K562 (cell line): Measurements from ENCODE around the gene CDC42EP1. TPM values are rescaled to one million over a fixed set of nuclear protein-coding genes. Genes with fewer than 3 reads are reported as not detected.

Experiments used
- BACH1 ChIP-seq: fragments of 200-800 bp; sonication (Bioruptor generic); IDR thresholded peaks from 2 replicates; pipeline ENCODE4 v1.6.1; 2016; ENCODE audit warnings: missing genetic modification characterization, missing compliant biosample characterization
- C11orf30 ChIP-seq: fragments of 450-650 bp; IDR thresholded peaks from 2 replicates; pipeline ENCODE4 v1.6.1; 2016; ENCODE audit warnings: low read depth, mild to moderate bottlenecking
- CTBP1 ChIP-seq: fragments of 450-650 bp; IDR thresholded peaks from 2 replicates; pipeline ENCODE4 v1.6.1; 2016; ENCODE audit warnings: borderline replicate concordance
- CTCFL ChIP-seq: IDR thresholded peaks from 2 replicates; pipeline ENCODE4 v1.6.1; 2011; ENCODE audit warnings: borderline replicate concordance, low read depth, mild to moderate bottlenecking, moderate library complexity, low read length; ENCODE audit not compliant: insufficient read depth, poor library complexity, severe bottlenecking
- ELF1 ChIP-seq: fragments of 200-800 bp; sonication (Bioruptor generic); IDR thresholded peaks from 2 replicates; pipeline ENCODE4 v1.6.1; 2016; ENCODE audit warnings: missing genetic modification characterization, missing compliant biosample characterization
- FOXK1 ChIP-seq: sonication (generic); formaldehyde crosslinking; IDR thresholded peaks from 2 replicates; pipeline ENCODE4 v1.8.0; 2022; ENCODE audit warnings: missing genetic modification reagents, mild to moderate bottlenecking, borderline replicate concordance
- HCFC1 ChIP-seq: IDR thresholded peaks from 2 replicates; pipeline ENCODE4 v1.6.1; 2012; ENCODE audit warnings: low read depth, low read length, improper control_type of control experiment
- JUN ChIP-seq, 2 experiments: sonication (generic) in 1 of 2; formaldehyde crosslinking in 1 of 2; IDR thresholded peaks; 2 replicates each; pipeline versions ENCODE4 v1.6.1 to v1.8.0; 2012 to 2022; ENCODE audit warnings: borderline replicate concordance in 2 of 2, mild to moderate bottlenecking in 2 of 2, improper control_type of control experiment in 1 of 2, low read depth in 1 of 2, low read length in 1 of 2, missing genetic modification reagents in 1 of 2
- KDM5B ChIP-seq: fragments of 200-600 bp; sonication (generic); IDR thresholded peaks from 2 replicates; pipeline ENCODE4 v1.6.1; 2012; ENCODE audit warnings: low read depth, mild to moderate bottlenecking, moderate library complexity, low read length, control low read depth, inconsistent platforms; ENCODE audit not compliant: insufficient replicate concordance
- MCM7 ChIP-seq, 2 experiments: fragments of 450-650 bp; IDR thresholded peaks; 2 replicates each; pipeline ENCODE4 v1.6.1; 2016 to 2018
- NFIC ChIP-seq: fragments of 450-650 bp; IDR thresholded peaks from 2 replicates; pipeline ENCODE4 v1.6.1; 2017; ENCODE audit warnings: mild to moderate bottlenecking, inconsistent platforms
- NRF1 ChIP-seq, 2 experiments: fragments of 450-650 bp; IDR thresholded peaks in 1 of 2; conservative IDR thresholded peaks in 1 of 2; 2 replicates each; pipeline ENCODE4 v1.6.1; 2014; ENCODE audit warnings: mild to moderate bottlenecking in 2 of 2
- PRPF4 ChIP-seq: fragments of 200-400 bp; formaldehyde crosslinking; IDR thresholded peaks from one replicate; pipeline ENCODE4 v1.6.1; 2017; ENCODE audit warnings: low read length, low read depth, mild to moderate bottlenecking; ENCODE audit not compliant: insufficient read depth, poor library complexity, severe bottlenecking
- SAFB2 ChIP-seq: fragments of 200-400 bp; formaldehyde crosslinking; IDR thresholded peaks from 2 replicates; pipeline ENCODE4 v1.6.1; 2018; ENCODE audit warnings: borderline replicate concordance, low read length, low read depth, moderate library complexity; ENCODE audit not compliant: severe bottlenecking
- SREBF1 ChIP-seq: fragments of 150-350 bp; IDR thresholded peaks from 2 replicates; pipeline ENCODE4 v1.6.1; 2014; ENCODE audit warnings: antibody characterized with exemption, low read depth, low read length, borderline replicate concordance
- SUPT5H ChIP-seq: fragments of 450-650 bp; IDR thresholded peaks from 2 replicates; pipeline ENCODE4 v1.6.1; 2016
- TAL1 ChIP-seq: fragments of 450-650 bp; IDR thresholded peaks from 2 replicates; pipeline ENCODE4 v1.6.1; 2016; ENCODE audit warnings: mild to moderate bottlenecking
- ZBED1 ChIP-seq: IDR thresholded peaks from 2 replicates; pipeline ENCODE4 v1.6.1; 2014
- ZBTB12 ChIP-seq: fragments of 250-450 bp; sonication (Bioruptor Pico); IDR thresholded peaks from 2 replicates; pipeline ENCODE4 v1.4.0; 2020
- ZNF134 ChIP-seq: fragments of 250-450 bp; sonication (Bioruptor Pico); conservative IDR thresholded peaks from 2 replicates; pipeline ENCODE4 v1.4.0; 2020
- ZNF347 ChIP-seq: fragments of 450-650 bp; formaldehyde crosslinking; IDR thresholded peaks from 2 replicates; pipeline ENCODE4 v1.4.0; 2020; ENCODE audit warnings: low read depth, mild to moderate bottlenecking, moderate library complexity
- ZNF445 ChIP-seq: fragments of 250-450 bp; sonication (Bioruptor Pico); IDR thresholded peaks from 2 replicates; pipeline ENCODE4 v1.4.0; 2020; ENCODE audit warnings: low read depth, mild to moderate bottlenecking, moderate library complexity
- ZNF511 ChIP-seq: sonication (generic); formaldehyde crosslinking; IDR thresholded peaks from 2 replicates; pipeline ENCODE4 v1.8.0; 2022; ENCODE audit warnings: mild to moderate bottlenecking, missing genetic modification reagents
- polyA plus RNA-seq, 8 experiments: library from polyadenylated mRNA; depleted of rRNA in 4 of 8; stranded (reverse) in 5 of 8; unstranded in 3 of 8; fragments of >200 nt; fragmentation: Nextera tagmentation in 2 of 8; fragmentation: Illumina TruSeq in 1 of 8; extraction: Ambion mirVana in 2 of 8; extraction: Trizol in 1 of 8; gene quantifications; 2 replicates each; pipeline versions ENCODE4 v1.2.1 to v1.2.3, GENCODE V29; 2011 to 2014; ENCODE audit warnings: inconsistent platforms in 1 of 8, missing spikeins in 1 of 8
- total RNA-seq, 7 experiments: library from RNA; depleted of rRNA in 6 of 7; stranded (reverse); fragments of >200 nt in 6 of 7; fragmentation: Illumina TruSeq in 2 of 7; extraction: Trizol in 2 of 7; gene quantifications; 2 replicates each; pipeline versions ENCODE4 v1.2.1 to v1.2.3, GENCODE V29; 2011 to 2021; ENCODE audit warnings: low replicate concordance in 1 of 7

CDC42EP1 gene
- total and polyA plus RNA-seq, 9 of the 15 experiments (the other 6 are each of a cell fraction or from before 2014, with no cell fraction given) = 0.67 to 70.2 (median 7.3) TPM

- TF ChIP-seq PRPF4 (no peak), SUPT5H (peak; percentile 62), BACH1 (tag) (no peak), NFIC (0 out of 2 replicates have a peak, but pooled peaks have one; percentile 5), ZNF134 (no peak), KDM5B (peak; percentile 56), ZNF347 (no peak), SREBF1 (no peak), JUN (IDR thresholded peaks at IDR 0.05; ENCODE audit: borderline replicate concordance, low read depth, low read length) (peak; percentile 63; the same call in 1 of the 2 replicates), JUN (CRISPR knock-in tag; IDR thresholded peaks at IDR 0.05; ENCODE audit: borderline replicate concordance) (peak; percentile 89; the same call in 1 of the 2 replicates), FOXK1 (CRISPR knock-in tag) (no peak), HCFC1 (peak; percentile 75), SAFB2 (no peak), C11orf30 (peak; percentile 94), ELF1 (tag) (peak; percentile 92), ZBTB12 (CRISPR knock-in tag) (peak; percentile 46; the same call in 1 of the 2 replicates), NRF1 (conservative IDR thresholded peaks at IDR 0.05 in 1 of 2, IDR thresholded peaks at IDR 0.05 in 1 of 2) (peak; percentile 36 to 41; a peak in 2 of 4 replicates), ZNF511 (CRISPR knock-in tag) (peak; percentile 60; the same call in 1 of the 2 replicates), CTCFL (no peak), MCM7 (IDR thresholded peaks at IDR 0.05) (no peak), ZNF445 (no peak), TAL1 (no peak), ZBED1 (no peak), CTBP1 (peak; percentile 81; the same call in 1 of the 2 replicates)
Observed at GRCh38 chr22:37608477-37609239, 48.4 kb downstream of the CDC42EP1 start, which contains the start of gene GGA1 (continued).
